ENCODE data around the gene TOX2.

TOX2 gene

GRCh38 chr20:44066645-44067606, 152.3 kb downstream of the TOX2 start:
- no peak for DNase-seq

- no peak for DNase-seq
These were observed 153.0 kb downstream of the TOX2 start for GRCh38 chr20:44067650-44068081.

- DNase-seq, result no peak
These were observed 153.9 kb downstream of the TOX2 start for GRCh38 chr20:44068316-44069201.

- DNase-seq, result no peak
These were observed 154.8 kb downstream of the TOX2 start for GRCh38 chr20:44069203-44070011.

GRCh38 chr20:44070139-44070900, 155.7 kb downstream of the TOX2 start:
- DNase-seq, result no peak

GRCh38 chr20:44071057-44071456, 156.4 kb downstream of the TOX2 start:
- no peak for DNase-seq

- DNase-seq, result no peak
These were observed 157.0 kb downstream of the TOX2 start for GRCh38 chr20:44071526-44072111.

GRCh38 chr20:44072384-44072783, 157.7 kb downstream of the TOX2 start:
- no peak for DNase-seq

GRCh38 chr20:44073011-44073674, 158.5 kb downstream of the TOX2 start:
- no peak for DNase-seq

- DNase-seq, result no peak
These were observed 159.0 kb downstream of the TOX2 start for GRCh38 chr20:44073675-44074071.

- DNase-seq, result peak; percentile 72
These were observed 159.8 kb downstream of the TOX2 start for GRCh38 chr20:44074252-44075151.

GRCh38 chr20:44075191-44075949, 160.7 kb downstream of the TOX2 start:
- DNase-seq, result no peak

GRCh38 chr20:44075950-44076232, 161.2 kb downstream of the TOX2 start:
- no peak for DNase-seq

- no peak for DNase-seq
These were observed 164.6 kb downstream of the TOX2 start for GRCh38 chr20:44079291-44079690.

- DNase-seq, result no peak
These were observed 165.4 kb downstream of the TOX2 start for GRCh38 chr20:44080064-44080463.

GRCh38 chr20:44080646-44081267, 166.1 kb downstream of the TOX2 start:
- DNase-seq, result peak; percentile 75

- no peak for DNase-seq
These were observed 166.8 kb downstream of the TOX2 start for GRCh38 chr20:44081476-44081875.

- DNase-seq, result no peak
These were observed 167.2 kb downstream of the TOX2 start for GRCh38 chr20:44081888-44082287.

Measured in fibroblast of upper back skin (primary cell).